HG03439 (cell line): ENCODE results near the gene PROZ.

Experiments
- ATAC-seq: cut with Tn5 transposase; IDR thresholded peaks from one replicate; pipeline ENCODE4 v1.9.1; 2021; ENCODE audit warnings: mild to moderate bottlenecking, moderate library complexity; ENCODE audit not compliant: unreplicated experiment

The PROZ gene

GRCh38 chr13:113171250-113172125, 13.0 kb downstream of the PROZ start:
- no peak for ATAC-seq

DNA sequence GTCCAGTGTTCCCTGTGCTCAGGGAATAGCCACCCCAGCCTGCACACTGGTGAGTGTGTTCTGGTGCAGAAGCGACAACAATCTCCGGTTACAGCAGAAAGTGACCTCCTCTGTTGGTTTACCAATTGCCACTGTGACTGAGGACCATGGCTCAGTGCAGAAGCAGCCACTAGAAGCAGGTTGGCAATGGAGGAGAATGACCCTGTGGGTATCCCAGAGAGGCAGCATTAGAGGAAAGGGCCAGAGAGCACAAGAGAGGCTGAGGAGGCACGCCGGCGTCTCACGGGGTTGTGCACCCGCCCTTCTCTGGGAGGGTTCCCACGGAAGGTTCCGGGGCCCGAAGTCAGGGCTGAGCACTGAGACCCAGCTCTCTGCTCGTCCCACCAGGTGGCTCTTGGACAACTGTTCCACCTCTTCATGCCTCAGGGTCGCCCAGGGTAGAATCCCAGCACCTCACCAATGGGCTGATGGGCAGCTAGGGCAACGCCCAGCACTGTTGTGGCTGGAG, 14.0 kb downstream of the PROZ start:
- ATAC-seq: no peak

DNA sequence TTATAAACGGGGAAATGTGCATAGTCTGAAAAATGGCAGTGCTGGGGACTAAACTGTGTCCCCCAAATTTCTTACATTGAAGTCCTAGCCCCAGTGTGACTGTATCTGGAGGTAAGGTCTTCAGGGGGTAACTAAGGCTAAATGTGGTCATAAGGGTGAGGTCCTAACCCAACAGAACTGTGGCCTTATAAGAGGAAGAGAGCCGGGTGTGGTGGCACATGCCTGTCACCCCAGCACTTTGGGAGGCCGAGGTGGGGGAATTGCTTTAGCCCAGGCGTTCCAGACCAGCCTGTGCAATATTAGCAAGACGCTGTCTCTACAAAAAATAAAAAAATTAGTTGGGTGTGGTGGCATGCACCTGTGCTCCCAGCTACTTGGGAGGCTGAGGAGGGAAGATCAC, 17.8 kb downstream of the PROZ start:
- ATAC-seq: no peak

- no peak for ATAC-seq
Observed at GRCh38 chr13:113176822-113177221, 18.4 kb downstream of the PROZ start.

GRCh38 chr13:113178070-113178895, 19.8 kb downstream of the PROZ start:
- no peak for ATAC-seq

DNA sequence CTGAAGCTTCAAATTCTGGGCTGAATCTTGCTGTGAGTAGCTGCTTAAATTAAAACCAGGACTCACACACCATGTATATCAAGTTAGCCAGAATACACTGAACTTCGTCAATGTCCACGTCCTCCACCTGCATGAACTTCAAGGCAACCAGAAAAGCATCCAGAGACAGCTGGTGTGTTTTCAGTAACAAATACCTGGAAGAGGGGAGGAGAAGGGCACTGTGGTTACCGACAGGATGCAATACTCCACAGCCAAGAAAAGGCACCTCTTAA, 20.4 kb downstream of the PROZ start:
- no peak for ATAC-seq

GRCh38 chr13:113179374-113180230, 21.2 kb downstream of the PROZ start:
- ATAC-seq: no peak

DNA sequence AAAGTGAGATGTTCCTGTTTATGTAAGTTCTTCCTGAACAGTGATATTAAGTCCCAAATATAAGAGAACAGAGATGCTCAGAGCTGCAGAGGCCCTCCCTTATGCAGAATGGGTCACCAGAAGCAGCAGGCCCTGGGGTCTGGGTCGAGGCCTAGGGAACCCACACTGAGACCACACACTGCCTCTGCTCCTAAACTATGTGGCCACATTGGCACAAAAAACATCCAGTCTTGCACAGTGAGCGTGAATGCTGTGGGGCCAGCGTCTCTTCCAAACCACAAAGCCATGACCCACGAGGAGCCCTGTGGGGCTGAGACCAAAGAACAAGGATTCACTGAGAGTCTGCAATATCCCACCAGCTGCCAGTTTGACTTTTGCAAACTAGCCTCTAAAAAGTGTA, 23.6 kb downstream of the PROZ start:
- ATAC-seq: no peak

- no peak for ATAC-seq
Observed at GRCh38 chr13:113183450-113184129, 25.1 kb downstream of the PROZ start.

GRCh38 chr13:113184568-113185440, 26.4 kb downstream of the PROZ start:
- ATAC-seq: no peak

- peak; percentile 94 for ATAC-seq
Observed at GRCh38 chr13:113186061-113186900, 27.8 kb downstream of the PROZ start.

DNA sequence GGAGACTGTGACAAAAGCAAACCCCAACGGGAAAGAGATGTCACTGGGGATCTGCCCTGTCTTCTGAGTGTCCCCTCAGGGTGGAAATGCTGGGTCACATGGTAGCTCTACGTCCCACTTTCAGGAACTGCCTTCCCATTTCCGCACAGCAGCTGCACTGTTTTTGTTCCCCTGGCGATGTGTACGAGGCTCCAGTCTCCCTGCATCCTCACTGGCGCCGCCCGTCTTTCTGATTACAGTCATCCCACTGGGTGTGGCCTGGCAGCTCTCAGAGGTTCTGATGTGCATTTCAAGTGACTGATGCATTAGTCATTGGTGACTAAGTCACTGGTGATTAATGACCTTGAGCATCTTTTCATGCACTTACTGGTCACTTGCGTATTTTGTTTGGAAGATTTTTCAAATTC, 28.8 kb downstream of the PROZ start:
- no peak for ATAC-seq

GRCh38 chr13:113187883-113188665, 29.6 kb downstream of the PROZ start:
- ATAC-seq: no peak

- no peak for ATAC-seq
Observed at GRCh38 chr13:113190181-113190580, 31.7 kb downstream of the PROZ start.

GRCh38 chr13:113192279-113192678, 33.8 kb downstream of the PROZ start:
- ATAC-seq: no peak

GRCh38 chr13:113192902-113193301, 34.5 kb downstream of the PROZ start:
- ATAC-seq: no peak

DNA sequence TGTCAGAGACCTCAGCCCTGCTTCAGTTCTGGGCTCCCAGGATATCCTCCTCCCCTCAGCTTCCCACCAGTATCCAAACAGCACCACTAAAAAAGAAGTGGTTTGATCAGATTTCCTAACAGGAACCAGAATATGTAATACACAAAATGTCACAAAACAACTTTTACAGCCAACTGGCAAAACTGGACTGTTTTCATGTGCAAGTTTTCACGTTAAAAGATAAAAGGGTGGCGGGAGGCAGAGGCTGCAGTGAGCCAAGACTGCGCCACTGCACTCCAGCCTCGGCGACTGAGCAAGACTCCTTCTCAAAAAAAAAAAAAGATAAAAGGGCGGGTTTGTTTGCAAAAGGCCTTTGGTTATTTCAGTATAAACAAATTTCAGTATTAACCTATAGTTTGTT, 36.9 kb downstream of the PROZ start:
- no peak for ATAC-seq
